NT2/D1 (cell line): Measurements from ENCODE around the gene SLC25A5.

Experiments
- SUZ12 ChIP-seq: IDR thresholded peaks from 2 replicates; pipeline ENCODE4 v1.6.1; 2011; ENCODE audit not compliant: insufficient read length, insufficient read depth; ENCODE audit errors: extremely low read depth
- YY1 ChIP-seq: IDR thresholded peaks from 2 replicates; pipeline ENCODE4 v1.6.1; 2011; ENCODE audit not compliant: insufficient read length, insufficient read depth
- ZNF274 ChIP-seq: IDR thresholded peaks from 2 replicates; pipeline ENCODE4 v1.6.1; 2011; ENCODE audit warnings: mild to moderate bottlenecking, low read depth, low read length

DNA sequence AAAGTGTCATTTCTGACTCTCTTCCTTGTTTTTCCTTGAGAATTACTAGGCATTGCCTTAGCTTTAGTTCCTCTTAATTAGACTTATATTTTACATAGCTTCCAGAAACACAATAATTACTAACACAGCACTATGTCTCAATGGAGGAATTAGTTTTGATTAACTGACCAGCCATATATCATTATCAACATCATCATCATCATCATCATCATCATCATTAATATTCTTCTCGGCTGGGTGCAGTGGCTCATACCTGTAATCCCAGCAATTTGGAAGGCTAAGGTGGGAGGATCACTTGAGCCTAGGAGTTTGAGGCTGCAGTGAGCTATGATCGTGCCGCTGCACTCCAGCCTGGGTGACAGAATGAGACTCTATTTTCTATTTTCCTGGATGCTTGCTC lies 2.7 kb upstream of the SLC25A5 start:
- TF ChIP-seq SUZ12: no peak
- TF ChIP-seq ZNF274: no peak
- TF ChIP-seq YY1: no peak
